Stimulated activated naive CD4-positive, alpha-beta T cell (primary cell): ENCODE results near the gene SIGLEC7.
"Not testable (repeated sequence)": the region's sequence is repeated elsewhere in the genome, so short reads cannot be mapped to it uniquely, and the experiment has no call there.

Experiments
- DNase-seq, 6 experiments: peaks; one replicate each; lab custom pipeline; 2025; lab: John Stamatoyannopoulos, UW

Gene SIGLEC7

DNA sequence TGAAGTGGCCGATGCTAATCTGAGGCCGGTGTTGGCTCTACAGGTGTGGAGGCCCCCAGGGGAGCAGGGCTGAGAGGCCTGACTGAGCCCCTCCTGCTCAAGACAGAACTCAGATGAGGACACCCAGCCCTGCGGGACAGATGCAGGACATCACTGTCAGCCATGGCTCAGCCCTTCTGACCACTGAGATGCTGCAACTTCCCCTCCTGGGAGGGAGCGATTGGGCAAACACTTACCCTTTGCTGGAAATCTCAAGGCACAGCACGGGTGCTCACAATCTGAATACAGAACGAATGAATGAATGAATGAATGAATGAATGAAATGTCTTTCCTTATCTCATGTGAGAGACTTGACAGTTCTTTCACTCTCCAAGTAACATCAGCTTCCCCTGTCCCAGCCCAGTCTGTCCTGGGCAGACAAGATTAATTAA, 3.5 kb upstream of the SIGLEC7 start:
- DNase-seq, result no peak

DNA sequence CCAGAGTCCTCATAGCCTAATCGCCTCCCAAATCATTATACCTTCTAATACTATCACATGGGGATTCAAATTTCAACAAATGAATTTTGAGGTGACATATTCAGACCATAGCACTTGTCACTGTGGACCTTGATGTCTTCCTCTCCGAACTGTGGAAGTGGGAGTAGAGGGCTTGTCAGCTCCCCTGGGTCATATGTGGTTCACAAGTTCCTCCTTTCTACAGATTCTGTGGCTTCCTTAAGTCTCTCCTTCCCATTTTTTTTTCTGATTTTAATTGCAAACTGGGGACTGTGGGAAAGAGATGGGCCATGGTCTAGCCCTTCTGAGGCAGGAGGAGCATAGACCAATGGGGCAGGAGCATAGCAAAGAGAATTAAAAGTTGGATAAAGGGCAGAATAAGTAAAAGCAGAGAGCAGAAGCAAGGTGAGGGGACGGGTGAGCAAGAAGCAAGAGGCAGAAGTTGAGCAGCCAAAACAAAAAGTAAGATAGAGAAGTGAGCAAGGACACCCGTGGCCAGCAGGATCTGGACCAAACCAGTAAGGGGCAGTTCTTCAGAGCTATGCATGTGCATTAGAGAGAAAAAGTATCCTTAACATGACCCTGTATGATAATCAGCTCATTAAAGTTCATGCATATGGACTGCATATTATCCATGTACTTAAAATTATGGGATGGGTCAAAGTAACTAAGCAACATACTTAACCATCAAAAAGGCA, 2.6 kb upstream of the SIGLEC7 start:
- no peak for DNase-seq

DNA sequence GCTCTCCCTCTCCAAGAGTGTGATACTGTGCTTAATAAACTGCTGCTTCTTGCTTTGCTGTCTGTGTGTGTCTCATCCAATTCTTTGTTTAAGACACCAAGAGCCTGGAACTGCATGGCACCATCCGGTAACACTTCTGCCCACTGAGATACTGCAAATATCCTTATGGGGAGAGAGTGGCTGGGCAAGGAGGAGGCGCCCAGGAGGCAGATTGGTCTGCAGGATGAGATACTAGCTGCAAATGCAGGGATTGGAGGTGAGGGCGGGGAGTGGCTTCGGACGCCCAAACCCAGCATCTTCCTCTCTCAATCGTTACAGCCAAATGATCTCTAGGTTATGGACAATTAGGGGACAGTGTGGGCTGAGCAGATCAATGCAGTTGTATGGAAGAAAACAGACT, 1.7 kb upstream of the SIGLEC7 start:
- DNase-seq, result no peak

DNA sequence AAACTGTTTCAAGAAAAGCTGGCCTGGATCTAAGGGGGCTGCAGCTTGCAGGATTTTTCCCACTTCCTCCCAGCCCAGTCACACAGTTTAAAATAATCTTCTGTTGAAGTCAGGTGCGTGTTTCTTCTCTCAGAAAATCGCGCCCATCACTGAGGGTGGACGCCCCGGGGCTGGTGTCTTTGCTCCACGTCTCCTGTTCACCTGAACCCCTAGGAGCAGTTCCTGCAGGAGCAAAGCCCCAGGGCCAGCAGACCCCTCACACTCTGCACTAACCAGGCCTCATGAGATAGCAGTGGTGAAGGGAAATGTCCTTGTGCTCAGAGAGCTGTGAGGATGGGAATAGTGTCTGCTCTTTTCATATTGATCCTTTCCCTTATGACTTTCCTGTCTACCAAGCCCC, 920 bp upstream of the SIGLEC7 start:
- DNase-seq, result no peak

DNA sequence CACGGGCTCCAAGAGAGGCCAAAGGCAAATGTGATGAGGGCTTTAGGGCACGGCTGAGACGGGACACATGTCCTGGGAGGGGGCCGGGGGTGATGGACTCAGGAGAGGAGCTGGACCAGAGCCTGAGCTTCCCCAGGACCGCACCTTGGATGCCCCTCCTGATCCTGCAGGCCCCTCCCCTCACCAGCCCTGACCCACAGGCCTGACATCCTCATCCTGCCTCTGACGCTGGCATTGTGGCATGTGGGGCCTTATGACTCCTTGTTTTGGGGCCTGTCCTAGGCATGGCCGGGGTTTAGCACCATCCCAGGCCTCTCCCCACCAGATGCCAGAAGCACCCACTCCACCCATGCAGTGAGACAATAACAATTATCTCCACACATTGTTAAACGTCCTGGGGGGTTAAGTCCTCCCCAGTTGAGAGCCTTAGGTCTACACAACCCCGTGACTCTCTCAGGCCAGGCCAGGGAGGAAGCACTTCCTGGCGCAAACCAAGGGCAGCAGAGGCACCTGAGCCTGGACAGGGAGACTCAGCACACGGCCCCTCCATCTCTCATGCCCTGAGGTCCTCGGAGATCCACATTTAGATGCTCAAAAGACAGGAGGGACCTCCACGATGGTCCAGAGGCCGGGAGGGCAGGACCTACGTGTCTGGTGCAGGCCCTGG, 841 bp downstream of the SIGLEC7 start:
- not testable (repeated sequence) for DNase-seq

DNA sequence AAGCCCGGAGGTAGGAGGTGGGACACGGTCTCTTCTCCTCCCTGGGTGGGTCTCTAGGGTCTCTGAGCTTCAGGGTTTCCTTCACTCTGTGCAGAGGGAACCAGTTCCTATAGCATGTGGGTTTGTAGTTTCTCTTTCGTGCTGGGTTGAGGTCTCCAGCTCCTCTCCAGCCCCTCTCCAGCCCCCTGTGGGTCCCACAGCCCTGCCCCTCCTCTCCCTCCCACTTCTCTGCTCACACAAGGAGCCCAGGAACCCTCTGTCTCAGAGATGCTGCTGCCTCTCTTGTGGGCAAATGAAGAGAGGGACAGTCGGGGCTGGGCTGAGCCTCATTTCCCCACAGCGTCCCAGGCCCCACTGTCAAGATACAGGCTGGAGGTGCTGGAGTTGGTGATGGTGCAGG, 1.4 kb downstream of the SIGLEC7 start:
- DNase-seq, result no peak

DNA sequence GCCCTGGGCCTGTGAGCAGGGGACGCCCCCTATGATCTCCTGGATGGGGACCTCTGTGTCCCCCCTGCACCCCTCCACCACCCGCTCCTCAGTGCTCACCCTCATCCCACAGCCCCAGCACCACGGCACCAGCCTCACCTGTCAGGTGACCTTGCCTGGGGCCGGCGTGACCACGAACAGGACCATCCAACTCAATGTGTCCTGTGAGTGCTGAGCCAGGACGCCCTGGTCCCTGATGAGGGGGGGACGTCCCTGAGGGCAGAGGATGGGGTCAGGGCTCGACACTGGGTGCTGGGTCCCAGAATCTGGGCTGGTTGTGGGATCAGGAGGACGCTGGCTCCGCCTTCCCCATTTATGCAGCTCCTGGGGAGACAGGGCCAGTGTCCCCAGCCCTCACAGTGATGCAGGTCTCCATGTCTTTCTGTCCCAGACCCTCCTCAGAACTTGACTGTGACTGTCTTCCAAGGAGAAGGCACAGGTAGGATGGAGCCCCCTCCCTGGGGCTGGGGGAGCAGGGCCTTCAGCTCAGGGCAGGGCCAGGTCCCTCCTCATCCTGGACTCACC, 2.5 kb downstream of the SIGLEC7 start:
- DNase-seq, result no peak

DNA sequence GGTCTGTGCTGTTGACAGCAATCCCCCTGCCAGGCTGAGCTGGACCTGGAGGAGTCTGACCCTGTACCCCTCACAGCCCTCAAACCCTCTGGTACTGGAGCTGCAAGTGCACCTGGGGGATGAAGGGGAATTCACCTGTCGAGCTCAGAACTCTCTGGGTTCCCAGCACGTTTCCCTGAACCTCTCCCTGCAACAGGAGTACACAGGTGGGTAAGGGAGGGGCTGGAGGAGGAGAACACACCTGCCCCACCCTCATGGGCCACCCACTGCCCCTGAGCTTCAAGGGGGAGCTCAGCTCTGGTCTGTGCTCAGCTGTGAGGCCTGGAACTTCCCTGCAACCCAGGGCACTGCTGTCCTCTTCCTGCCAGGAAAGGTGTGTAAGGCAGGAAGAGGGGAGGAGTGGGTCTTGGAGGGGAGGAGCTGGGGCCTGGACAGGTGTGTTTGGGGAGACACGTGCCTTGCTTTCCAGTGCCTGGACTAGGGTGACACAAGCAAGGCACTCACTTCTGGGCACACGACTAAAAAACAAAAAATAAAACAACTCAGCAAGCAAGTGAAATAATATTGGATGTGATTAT, 3.9 kb downstream of the SIGLEC7 start:
- no peak for DNase-seq

DNA sequence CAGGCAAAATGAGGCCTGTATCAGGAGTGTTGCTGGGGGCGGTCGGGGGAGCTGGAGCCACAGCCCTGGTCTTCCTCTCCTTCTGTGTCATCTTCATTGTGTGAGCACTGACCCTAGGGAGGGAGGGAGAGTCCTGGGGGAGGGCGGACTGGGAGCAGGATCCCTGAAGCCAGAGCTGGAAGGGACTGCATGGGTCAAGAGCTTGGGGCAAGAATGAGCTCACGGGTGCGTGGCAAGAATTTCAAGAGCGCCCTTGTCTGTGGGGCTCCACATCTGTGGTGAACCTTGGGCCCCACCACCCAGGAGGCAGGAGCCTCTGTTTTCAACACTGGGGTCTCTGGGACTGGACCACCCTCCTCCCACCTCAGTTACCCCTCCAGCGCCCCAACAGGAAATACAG, 4.7 kb downstream of the SIGLEC7 start:
- no peak for DNase-seq

DNA sequence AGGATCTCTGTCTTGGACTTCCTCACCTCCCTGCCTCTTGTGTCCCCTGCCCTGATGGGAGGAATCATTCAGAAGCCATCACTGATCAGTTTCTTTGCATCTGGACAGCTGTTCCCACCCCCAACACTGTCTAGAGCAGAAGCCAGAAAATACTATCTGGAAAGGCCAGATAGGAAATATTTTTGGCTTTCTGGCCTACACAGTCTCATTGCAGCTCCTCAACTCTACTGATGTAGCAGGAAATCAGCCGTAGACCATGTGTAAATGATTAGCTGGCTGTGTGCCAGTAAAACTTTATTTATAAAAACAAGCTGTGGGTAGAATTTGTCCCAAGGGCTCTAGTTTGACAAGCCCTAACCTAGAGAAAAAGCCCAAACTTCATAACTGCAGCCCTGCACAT, 5.6 kb downstream of the SIGLEC7 start:
- no peak for DNase-seq

DNA sequence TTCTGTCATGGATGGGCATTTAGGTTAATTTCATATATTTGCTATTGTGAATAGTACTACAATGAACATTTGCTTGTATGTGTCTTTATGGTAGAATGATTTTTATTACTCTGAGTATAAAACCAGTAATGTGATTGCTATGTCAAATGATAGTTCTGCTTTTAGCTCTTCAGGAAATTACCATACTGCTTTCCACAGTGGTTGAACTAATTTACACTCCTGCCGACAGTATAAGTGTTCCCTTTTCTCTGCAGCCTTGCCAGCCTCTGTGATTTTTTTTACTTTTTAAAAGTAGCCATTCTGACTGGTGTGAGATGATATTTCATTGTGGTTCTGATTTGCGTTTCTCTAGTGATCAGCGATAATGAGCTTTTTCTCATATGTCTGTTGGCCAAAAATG, 6.5 kb downstream of the SIGLEC7 start:
- no peak for DNase-seq

DNA sequence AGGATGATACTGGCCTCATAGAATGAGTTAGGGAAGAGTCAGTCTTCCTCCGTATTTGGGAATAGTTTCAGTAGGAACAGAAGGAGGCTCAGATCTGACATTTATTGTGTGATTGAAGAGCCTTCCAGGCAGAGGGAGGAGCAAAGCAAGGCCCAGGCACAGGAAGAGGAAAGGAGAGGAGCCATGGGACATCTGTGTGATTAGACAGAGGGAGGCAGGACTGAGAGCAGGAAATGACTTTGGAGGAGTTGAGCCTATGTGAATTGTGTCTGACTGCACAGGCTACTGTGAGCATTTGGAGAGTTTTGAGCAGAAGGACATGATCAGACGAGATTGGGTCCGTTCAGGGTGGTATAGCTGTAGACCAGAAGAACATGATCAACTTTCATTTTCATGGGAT, 8.5 kb downstream of the SIGLEC7 start:
- DNase-seq, result no peak

DNA sequence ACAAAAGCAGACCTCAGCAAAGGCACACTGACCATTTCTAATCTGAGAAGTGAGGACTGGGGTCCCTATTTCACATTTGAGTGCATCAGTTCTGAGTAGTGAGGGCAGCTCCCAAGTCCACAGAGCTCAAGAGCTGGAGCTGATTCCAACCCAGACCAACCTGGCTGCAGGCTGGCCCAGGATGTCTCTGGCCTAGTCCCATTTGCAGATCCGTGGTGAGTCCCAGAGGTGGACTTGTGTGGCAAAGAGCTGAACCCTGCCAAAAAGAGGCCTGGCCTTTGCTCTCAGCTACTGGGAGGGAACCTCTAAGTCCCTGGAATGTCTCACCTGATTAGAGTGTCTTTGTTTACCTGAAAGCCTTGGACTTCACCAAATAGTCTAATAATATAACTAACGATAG, 14.6 kb downstream of the SIGLEC7 start:
- DNase-seq, result no peak

DNA sequence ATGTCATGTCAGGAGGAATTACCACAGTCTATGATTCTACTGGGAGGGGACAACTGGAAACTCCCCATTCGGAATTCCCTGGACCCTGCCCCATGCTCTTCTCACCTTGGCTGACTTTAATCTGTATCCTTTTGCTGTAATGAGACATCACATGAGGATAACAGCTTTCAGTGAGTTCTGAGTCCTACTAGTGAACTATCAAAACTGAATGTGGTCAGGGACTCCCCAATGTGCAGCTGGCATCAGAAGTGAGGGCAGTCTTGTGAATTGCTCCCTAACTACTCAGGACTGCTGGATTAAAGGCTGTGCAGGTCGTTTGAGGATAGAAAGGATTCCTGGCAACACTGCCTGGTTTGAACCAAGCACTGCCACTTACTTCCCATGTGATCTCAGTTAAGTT, 15.2 kb downstream of the SIGLEC7 start:
- no peak for DNase-seq

DNA sequence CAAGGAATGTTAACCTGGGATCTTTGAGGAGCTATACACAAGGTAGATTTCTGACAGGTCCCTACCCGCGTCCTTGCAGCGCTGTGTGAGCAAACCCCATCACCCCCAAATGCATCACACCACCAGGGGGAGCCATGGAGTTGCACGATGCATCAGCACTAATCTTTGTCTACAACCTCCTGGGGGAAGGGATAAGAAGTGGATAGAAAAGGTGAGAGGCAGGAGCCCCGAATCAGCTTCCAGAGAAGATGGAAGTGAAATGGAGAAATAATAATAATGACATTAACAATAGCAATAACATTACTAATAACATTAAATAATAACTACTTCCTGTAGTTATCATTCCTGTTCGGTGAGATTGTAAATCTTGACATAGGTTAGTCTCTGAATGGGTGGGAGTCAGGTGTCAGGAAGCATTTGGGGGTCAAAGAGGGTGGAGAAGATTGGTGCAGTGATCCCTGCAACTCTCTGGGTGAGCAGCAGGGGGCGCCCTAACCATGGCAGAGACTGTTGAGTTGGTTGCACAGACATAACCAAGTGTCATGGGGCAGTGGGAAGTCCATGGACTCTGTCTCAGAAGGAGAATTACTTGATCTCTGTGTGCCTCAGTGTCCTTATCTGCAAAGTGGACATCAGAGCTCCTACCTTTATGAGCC, 16.5 kb downstream of the SIGLEC7 start:
- peak; percentile 3 to 65 (median 50) for DNase-seq

DNA sequence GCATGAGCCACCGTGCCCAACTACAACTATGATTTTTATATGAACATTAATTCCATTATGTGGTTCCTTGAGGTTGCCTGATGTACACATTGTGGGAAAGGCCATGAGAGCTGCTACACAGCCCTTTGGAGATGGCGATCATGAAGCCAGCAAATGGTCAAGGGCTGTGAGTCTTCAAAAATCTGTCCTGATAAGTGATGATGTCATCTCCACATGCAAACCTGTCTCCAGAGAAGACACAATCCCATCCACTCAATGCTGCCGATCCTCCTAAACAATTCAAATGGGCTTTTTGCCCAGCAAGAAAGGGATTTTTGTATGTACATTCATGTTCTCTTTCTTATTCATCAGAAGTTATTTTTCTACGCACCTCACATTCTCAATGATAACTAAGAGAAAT, 17.6 kb downstream of the SIGLEC7 start:
- DNase-seq, result no peak

DNA sequence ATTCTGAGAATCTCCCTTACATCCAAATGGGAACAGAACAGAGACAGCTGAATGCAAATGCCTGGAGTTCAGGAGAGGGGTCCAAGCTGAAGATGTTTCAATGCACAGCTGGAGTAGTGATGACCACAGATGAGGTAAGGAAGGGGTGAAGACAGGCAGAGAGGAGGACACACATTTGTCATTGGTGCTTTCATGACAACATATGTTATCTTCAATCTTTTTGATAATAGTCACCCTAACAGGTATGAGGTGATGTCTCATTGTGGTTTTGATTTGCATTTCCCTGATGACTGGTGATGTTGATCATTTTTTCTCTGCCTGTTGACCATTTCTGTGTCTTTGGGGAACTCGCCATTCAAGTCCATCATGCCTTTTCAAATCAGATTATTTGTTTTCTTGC, 19.2 kb downstream of the SIGLEC7 start:
- DNase-seq, result no peak

DNA sequence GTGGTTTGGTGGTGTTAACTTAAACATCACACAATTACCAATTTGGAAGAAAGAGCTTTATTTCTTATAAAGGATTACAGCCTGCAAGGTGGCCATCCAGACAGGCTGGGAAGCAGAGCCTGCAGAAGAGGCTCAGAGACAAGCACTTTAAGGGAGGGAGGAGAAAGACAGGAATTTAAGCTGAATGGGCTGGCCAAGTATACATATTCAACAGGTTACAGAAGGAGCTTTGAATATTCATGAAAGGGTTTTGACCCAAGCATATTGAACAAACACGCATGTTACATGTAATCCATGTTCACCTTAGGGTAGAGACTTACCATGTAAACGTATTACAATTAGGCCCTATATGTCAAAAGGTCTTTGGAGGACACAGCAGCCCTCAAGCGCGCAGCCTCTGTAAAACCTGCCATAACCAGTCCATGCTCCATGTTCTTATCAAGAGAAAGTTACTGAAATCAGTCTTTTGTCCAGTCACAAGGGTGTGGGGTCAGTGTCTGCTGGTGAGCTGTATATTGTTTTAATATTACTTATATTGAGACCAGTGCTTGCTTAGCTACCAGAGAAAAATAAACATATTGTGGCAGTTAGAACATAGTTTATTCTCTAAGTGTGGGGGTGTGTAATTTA, 19.9 kb downstream of the SIGLEC7 start:
- DNase-seq, result no peak

DNA sequence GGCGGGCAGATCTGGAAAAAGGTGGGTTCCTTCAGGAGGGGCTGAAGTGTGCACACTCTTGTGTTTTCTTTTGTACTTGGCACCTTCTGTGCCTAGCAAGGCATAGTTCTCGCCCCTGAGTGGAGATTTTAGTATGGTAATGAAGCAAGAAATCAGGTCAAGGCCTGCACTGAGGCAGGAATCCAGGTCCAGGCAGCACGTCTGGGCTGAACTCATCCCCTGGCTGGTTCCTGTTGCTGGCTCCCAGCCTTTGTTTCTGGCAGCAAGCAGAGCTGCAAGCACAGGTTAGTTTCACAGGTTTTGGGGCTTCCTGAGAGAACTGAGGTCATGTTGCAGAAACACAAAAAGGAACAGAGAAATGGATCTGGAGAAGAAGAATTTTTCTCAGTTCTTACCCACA, 21.2 kb downstream of the SIGLEC7 start:
- no peak for DNase-seq

DNA sequence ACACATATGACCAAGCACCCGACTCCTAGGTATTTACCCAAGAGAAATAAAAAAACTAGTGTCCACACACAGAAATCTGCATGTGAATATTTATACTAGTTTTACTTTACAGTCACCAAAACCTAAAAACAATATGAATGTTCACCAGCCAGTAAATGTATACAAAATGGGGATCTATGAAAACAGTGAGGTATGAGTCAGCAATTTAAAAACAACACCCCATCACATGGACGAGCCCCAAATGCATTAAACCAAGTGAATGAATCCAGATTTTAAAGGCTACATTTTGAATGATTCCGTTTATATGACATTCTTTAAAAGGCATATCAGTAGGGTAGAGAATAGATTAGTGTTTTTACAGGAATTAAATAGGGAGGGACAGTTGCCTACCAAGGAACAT, 22.1 kb downstream of the SIGLEC7 start:
- DNase-seq, result no peak

DNA sequence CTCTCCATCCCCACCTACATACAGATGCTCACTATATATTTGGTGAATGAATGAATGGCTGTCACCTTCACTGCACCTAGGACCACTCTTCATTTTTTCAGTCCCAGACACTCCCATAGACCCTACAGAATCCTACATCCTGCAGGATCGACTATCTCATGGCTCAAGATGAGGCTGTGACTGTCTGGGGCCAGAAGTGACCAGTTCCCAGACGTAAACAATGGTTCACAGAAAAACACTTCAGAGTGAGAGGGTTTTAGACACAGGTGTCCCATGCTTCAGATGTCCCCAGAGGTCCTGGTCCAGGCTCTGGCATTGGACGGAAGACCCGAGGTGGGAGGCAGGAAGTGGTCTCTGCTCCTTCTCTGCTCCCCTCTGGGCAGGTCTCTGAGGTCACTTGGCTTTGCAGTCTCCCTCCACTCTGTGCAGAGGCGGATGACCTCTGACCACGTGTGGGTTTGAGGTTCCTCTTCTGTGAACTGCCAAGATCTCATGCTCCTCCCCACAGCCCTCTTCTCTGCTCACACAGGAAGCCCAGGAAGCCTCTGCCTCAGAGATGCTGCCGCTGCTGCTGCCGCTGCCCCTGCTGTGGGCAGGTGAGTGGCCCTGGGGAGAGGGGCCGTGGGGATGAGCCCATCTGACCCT, 24.9 kb downstream of the SIGLEC7 start:
- DNase-seq, result peak in 1 of 6 experiments; percentile 11
